Measurements from ENCODE around the gene SOX18.

DNA sequence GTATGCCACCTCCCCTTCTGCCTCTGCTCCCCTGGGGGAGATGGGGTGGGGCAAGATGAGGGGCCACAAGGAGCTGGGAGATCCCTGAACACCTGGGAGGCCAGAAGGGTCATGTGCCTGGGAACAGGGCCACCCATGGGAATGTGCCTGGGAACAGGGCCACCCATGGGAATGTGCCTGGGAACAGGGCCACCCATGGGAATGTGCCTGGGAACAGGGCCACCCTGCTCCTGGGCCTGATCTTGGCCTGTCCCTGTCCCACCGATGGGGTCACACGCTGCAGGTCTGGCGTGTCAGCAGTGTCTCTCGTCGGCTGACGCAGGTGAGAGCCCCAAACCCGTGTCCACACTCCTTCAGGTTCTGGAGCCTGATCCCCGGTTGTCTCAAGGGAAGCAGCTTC lies 25.5 kb upstream of the SOX18 start:
- TF ChIP-seq, protein P1, sequence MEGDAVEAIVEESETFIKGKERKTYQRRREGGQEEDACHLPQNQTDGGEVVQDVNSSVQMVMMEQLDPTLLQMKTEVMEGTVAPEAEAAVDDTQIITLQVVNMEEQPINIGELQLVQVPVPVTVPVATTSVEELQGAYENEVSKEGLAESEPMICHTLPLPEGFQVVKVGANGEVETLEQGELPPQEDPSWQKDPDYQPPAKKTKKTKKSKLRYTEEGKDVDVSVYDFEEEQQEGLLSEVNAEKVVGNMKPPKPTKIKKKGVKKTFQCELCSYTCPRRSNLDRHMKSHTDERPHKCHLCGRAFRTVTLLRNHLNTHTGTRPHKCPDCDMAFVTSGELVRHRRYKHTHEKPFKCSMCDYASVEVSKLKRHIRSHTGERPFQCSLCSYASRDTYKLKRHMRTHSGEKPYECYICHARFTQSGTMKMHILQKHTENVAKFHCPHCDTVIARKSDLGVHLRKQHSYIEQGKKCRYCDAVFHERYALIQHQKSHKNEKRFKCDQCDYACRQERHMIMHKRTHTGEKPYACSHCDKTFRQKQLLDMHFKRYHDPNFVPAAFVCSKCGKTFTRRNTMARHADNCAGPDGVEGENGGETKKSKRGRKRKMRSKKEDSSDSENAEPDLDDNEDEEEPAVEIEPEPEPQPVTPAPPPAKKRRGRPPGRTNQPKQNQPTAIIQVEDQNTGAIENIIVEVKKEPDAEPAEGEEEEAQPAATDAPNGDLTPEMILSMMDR (conservative IDR thresholded peaks at IDR 0.05 in 1 of 2, IDR thresholded peaks at IDR 0.05 in 1 of 2; ENCODE audit: low read depth in 1 of 2, low read length in 2 of 2), result no peak
- no peak for TF ChIP-seq EZH2 (IDR thresholded peaks at IDR 0.05; ENCODE audit: low read length, missing control alignments)

Measured in fibroblast of lung (primary cell).